Small intestine (tissue), 7 donors: ENCODE results near the gene RTF1. TPM values are rescaled to one million over a fixed set of nuclear protein-coding genes. Genes with fewer than 3 reads are reported as not detected.

Experiments used
- DNase-seq, 2 donors: peaks; one replicate each; pipeline versions ENCODE4 v3.0.0 to v3.0.0-alpha.2; 2013
- FAIRE-seq: peaks from 2 replicates; lab custom pipeline; 2012; peaks lifted over from hg19 to GRCh38; lab: Jason Lieb, UNC
- H3K27ac ChIP-seq, 3 donors: one replicate each; pipeline ENCODE4 v1.5.1; 2013; ENCODE audit warnings: low read length in 2 of 3, mild to moderate bottlenecking in 2 of 3, control low read depth in 1 of 3, inconsistent platforms in 1 of 3, low read depth in 1 of 3, moderate library complexity in 1 of 3
- H3K27me3 ChIP-seq, 3 donors: one replicate each; pipeline ENCODE4 v1.6.1; 2013; ENCODE audit warnings: low read length in 3 of 3, inconsistent platforms in 1 of 3; ENCODE audit not compliant: control insufficient read depth in 3 of 3, insufficient read depth in 3 of 3
- H3K36me3 ChIP-seq, 3 donors: one replicate each; pipeline ENCODE4 v1.6.1; 2013; ENCODE audit warnings: low read length in 3 of 3, inconsistent platforms in 1 of 3, low read depth in 1 of 3, mild to moderate bottlenecking in 1 of 3, moderate library complexity in 1 of 3; ENCODE audit not compliant: control insufficient read depth in 3 of 3, insufficient read depth in 2 of 3
- H3K4me1 ChIP-seq, 3 donors: one replicate each; pipeline ENCODE4 v1.6.1; 2013; ENCODE audit warnings: low read length in 2 of 3, inconsistent platforms in 1 of 3, low read depth in 1 of 3, mild to moderate bottlenecking in 1 of 3, moderate library complexity in 1 of 3; ENCODE audit not compliant: control insufficient read depth in 3 of 3, insufficient read depth in 2 of 3
- H3K4me3 ChIP-seq, 3 donors: one replicate each; pipeline ENCODE4 v1.5.1; 2013; ENCODE audit warnings: low read length in 3 of 3, control low read depth in 1 of 3, inconsistent platforms in 1 of 3, low read depth in 1 of 3, mild to moderate bottlenecking in 1 of 3, moderate library complexity in 1 of 3
- H3K9me3 ChIP-seq, 2 donors: one replicate each; pipeline ENCODE4 v1.6.1; 2013; ENCODE audit warnings: low read depth in 1 of 2, low read length in 1 of 2; ENCODE audit not compliant: control insufficient read depth in 2 of 2, insufficient read depth in 1 of 2
- WGBS, 3 donors: extraction: QIAGEN DNeasy Blood & Tissue Kit; methylation state at CpG; one replicate each; pipeline ENCODE4 v1.1.7; 2013; 5-methylcytosine and 5-hydroxymethylcytosine counted together
- polyA plus RNA-seq, 4 donors: library from polyadenylated mRNA; stranded (reverse) in 3 of 4; unstranded in 1 of 4; fragments of 200-250 nt in 3 of 4; fragments of 120-200 nt in 1 of 4; gene quantifications; one replicate each; pipeline versions ENCODE4 v1.2.1 to v1.2.3, GENCODE V29; 2013
- donor health status: healthy with polysubstance abuse.
- donor health status: control.
- donor health status: control.
- donor health status: Bipolar disorder and iron deficiency.
- donor health status: healthy.

Gene RTF1
- polyA plus RNA-seq, 4 donors, result 18.0 to 38.4 (median 25.0) TPM

DNA sequence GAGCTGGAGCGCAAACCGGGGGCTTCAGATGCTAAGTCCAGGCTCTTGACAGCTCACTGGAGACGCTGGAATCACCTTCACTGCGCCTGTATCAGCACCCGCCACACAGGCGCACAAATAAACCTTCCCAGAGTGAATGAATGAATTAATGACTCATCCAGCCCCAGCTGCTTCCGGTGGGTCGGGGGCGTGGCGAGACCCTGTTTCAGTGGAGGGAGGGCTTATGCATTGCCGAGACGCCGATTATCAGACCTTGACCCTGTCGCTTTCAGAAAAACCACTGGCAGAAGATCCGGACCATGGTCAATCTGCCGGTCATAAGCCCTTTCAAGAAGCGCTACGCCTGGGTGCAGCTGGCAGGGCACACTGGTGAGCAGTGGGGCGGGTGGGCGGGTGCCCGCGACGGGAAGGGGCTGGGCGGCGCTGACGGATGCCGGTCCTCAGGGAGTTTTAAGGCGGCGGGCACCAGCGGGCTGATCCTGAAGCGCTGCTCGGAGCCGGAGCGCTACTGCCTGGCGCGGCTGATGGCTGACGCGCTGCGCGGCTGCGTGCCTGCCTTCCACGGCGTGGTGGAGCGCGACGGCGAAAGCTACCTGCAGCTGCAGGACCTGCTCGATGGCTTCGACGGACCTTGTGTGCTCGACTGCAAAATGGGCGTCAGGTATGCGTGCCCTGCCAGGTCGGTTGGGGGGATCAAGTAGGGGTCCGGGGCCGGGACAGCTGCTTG, 84.5 kb downstream of the RTF1 start:
- Histone ChIP-seq H3K4me1 (peaks cover 0 to 13% (median 3%) of the 10 kb centered on the region in 3 donors), H3K27ac (no peak overlapping the region), H3K36me3 (peaks cover 2 to 80% (median 2%) of the 10 kb centered on the region in 3 donors), H3K9me3 (no peaks in the 10 kb centered on the region), H3K27me3 (peaks cover 0 to 27% (median 8%) of the 10 kb centered on the region in 3 donors), H3K4me3 (no peak overlapping the region)
- 38 to 80% (median 67%) methylated on average over 56 of the region's 56 CpGs for WGBS, 3 donors
- FAIRE-seq (no peak), DNase-seq (no peak)

DNA sequence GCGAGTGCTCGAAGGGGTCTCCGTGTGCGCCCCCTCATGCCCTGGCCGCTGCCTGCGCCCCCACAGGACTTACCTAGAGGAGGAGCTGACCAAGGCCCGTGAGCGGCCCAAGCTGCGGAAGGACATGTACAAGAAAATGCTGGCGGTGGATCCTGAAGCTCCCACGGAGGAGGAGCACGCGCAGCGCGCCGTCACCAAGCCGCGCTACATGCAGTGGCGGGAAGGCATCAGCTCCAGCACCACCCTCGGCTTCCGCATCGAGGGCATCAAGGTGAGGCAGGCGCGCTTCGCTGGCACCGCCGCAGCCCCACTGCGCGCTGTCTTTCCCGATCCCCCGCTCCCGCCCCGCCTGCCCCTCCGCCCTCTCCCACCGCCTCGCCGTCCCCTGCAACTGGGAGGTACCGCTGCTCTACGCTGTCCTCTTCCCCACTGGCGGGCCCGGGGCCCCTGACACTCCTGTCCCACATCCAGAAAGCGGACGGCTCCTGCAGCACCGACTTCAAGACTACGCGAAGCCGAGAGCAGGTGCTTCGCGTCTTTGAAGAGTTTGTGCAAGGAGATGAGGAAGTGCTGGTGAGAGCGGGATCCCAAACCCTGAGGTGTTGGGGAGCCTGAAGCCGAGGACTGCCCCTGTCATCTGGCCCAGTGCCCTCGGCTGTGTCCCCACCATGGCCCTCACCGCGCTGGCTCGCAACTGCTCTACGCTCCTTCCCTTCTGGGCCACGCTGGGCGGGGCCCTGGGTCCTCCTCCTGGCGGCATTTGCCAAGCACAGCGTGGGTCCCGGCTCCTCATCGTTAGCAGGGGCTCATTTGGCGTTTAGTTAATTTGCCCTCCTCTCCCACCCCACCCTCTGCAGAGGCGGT, 85.3 kb downstream of the RTF1 start:
- Histone ChIP-seq H3K4me1 (peaks cover 0 to 5% (median 2%) of the 10 kb centered on the region in 3 donors), H3K27me3 (peaks cover 0 to 27% (median 5%) of the 10 kb centered on the region in 3 donors), H3K36me3 (peaks cover 2 to 76% (median 2%) of the 10 kb centered on the region in 3 donors), H3K9me3 (no peaks in the 10 kb centered on the region), H3K27ac (no peak overlapping the region), H3K4me3 (peak overlapping the region in 1 of 3 donors; percentile 34)
- DNase-seq, result no peak
- no peak for FAIRE-seq
- 33 to 83% (median 54%) methylated on average over 54 to 64 of the region's 64 CpGs for WGBS, 3 donors

DNA sequence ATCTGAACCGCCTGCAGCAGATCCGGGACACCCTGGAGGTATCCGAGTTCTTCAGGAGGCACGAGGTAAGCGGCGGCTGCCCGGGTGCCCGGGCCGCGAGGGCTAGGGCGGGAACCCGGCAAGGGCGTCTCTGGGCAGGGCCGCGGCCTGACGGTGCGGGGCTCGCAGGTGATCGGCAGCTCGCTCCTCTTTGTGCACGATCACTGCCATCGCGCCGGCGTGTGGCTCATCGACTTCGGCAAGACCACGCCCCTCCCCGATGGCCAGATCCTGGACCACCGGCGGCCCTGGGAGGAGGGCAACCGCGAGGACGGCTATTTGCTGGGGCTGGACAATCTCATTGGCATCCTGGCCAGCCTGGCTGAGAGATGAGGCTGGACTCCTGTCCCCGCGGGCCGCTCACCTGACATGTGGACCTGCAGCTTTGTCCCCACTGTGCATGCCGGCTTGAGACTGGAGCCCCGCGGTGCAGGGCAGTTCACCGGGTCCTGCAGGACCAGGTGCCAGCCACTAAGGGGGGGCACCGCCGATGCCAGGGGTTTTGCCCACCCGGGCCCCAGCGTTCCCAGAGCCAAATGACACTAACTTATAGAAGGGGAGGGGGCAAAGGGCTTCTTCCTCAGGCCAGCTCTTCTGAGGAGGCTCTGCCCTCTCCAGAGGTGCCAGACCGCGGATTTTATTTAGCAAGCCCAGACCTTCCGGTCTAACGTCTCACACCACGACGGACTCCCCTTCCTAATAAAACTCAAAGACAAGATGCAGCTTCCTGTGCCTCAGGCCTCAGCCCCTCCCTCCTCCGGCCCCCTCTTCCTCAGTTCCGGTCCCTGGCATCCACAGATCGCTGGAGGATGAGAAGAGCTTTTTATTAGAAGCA, 86.1 kb downstream of the RTF1 start:
- WGBS, 3 donors, result 37 to 74% (median 48%) methylated on average over 54 of the region's 54 CpGs
- DNase-seq (no peak), FAIRE-seq (no peak)
- H3K9me3 ChIP-seq, result no peaks in the 10 kb centered on the region
- H3K4me3 ChIP-seq, result peak overlapping the region in 1 of 3 donors; percentile 34
- peaks cover 0 to 5% (median 0%) of the 10 kb centered on the region in 3 donors for H3K4me1 ChIP-seq
- peaks cover 0 to 27% (median 5%) of the 10 kb centered on the region in 3 donors for H3K27me3 ChIP-seq
- H3K27ac ChIP-seq, result no peak overlapping the region
- H3K36me3 ChIP-seq, result peaks cover 2 to 76% (median 2%) of the 10 kb centered on the region in 3 donors

DNA sequence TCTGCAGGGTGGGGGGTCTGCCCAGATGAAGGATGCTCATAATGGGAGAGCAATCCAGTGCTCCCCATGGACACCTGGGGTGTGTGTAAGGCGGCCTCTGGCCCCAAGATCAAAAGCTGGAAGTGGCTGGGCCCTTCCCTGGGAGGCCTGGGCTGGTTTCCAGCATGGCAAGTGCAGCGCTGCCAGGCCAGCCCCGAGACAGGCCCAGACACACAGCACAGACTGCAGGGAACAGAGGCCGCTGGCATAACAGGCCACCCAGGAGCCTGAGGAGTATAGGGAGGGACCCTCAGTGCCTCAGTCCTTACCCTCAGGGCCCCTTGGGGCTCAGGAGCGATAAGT, 86.7 kb downstream of the RTF1 start:
- Histone ChIP-seq H3K27ac (no peak overlapping the region), H3K4me3 (no peak overlapping the region), H3K4me1 (peaks cover 0 to 5% (median 0%) of the 10 kb centered on the region in 3 donors), H3K36me3 (peaks cover 2 to 72% (median 2%) of the 10 kb centered on the region in 3 donors), H3K9me3 (no peaks in the 10 kb centered on the region), H3K27me3 (peaks cover 0 to 27% (median 5%) of the 10 kb centered on the region in 3 donors)
- WGBS, 3 donors, result 36 to 72% (median 40%) methylated on average over 5 of the region's 5 CpGs
- DNase-seq (no peak), FAIRE-seq (no peak)

DNA sequence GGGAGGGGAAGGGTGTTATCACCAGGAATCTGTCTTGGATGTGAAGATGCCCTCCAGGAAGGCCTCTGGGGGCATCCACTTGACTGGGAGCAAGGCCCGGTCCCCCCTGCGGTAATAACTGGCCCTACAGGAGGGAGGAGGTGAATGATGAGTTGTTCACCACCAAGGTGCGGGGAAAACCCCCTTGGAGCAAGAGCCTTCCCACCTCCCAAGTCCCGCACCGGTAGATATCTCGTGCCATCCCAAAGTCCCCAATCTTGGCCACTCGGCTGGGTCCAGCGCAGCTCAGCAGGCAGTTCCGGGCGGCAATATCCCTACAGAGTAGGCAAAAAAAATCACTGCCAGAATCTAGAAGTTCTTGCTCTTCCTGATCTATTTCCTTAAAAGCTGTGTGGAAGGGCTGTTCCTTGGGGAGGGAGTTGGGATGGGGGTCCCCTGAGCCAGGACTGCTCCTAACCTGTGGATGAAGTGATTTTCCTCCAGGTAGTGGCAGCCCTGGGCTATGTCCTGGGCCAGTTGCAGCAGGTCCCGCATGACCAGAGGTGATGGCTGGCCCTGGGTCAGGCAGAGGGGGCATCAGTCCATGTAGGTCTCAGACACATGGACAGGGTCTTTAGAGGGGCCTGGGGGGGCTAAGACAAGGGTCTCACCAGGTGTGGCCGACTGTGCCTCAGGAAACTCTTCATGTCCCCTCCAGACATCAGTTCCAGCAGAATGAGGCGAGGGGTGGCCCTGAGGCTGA, 88.0 kb downstream of the RTF1 start:
- Histone ChIP-seq H3K4me1 (peaks cover 0 to 5% (median 0%) of the 10 kb centered on the region in 3 donors), H3K9me3 (no peaks in the 10 kb centered on the region)

DNA sequence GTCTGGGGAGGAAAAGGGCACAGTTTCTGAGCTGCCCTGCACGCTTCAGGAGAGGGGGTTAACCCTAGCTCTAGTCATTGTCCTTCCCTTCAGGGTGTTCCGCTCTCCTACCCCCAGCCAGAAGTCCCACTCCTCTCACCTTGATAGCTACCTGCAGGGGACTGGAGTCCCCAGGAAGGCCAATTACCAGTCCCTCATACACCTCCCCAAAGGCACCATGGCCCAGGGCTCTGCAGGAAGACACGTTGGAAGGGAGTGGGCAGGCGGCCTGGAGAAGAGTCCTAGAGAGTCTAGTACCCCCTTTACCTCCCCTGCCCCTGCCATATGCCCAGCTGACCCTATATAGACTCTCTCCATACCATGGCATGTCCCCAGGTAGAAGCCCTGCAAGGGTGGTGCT, 88.9 kb downstream of the RTF1 start:
- FAIRE-seq (no peak), DNase-seq (no peak)
- H3K4me1 ChIP-seq, result peaks cover 0 to 5% (median 0%) of the 10 kb centered on the region in 3 donors
- H3K9me3 ChIP-seq, result no peaks in the 10 kb centered on the region
- H3K36me3 ChIP-seq, result peaks cover 2 to 62% (median 2%) of the 10 kb centered on the region in 3 donors
- no peak overlapping the region for H3K4me3 ChIP-seq
- peaks cover 0 to 27% (median 4%) of the 10 kb centered on the region in 3 donors for H3K27me3 ChIP-seq
- no peak overlapping the region for H3K27ac ChIP-seq
- 90 to 95% (median 90%) methylated on average over 4 of the region's 4 CpGs for WGBS, 3 donors

More for the DNA sequence above, 88.0 kb downstream of the RTF1 start:
- H3K27ac ChIP-seq, result no peak overlapping the region
- DNase-seq, result no peak
- WGBS, 3 donors, result 92 to 95% (median 95%) methylated on average over 12 to 13 of the region's 13 CpGs
- no peak for FAIRE-seq
- H3K36me3 ChIP-seq, result peaks cover 2 to 66% (median 2%) of the 10 kb centered on the region in 3 donors
- peaks cover 0 to 22% (median 4%) of the 10 kb centered on the region in 3 donors for H3K27me3 ChIP-seq
- no peak overlapping the region for H3K4me3 ChIP-seq

DNA sequence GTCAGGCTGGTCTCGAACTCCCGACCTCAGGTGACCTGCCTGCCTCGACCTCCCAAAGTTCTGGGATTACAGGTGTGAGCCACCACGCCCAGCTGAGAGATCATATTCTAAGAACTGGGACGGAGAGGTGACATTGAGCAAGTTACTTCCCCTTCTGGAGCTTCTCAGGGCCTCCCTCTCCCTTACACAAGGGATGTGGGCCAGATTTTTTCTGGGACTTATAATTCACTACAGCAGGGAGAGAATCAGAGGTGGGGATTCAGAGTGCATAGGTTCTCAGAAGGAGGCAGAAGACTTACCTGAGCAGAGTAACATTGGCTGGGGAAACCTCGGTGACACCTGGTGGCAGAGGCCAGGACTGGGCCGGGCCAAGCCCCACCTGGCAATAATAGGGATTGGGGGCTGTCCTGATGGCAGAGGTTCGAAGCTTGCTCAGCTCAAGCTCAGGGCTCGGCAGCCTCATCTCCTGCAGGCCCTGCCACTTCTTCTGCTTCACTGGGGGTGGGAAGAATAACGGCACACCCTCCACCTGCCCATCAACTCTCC, 90.0 kb downstream of the RTF1 start:
- Histone ChIP-seq H3K27ac (peak overlapping the region in 1 of 3 donors; percentile 86), H3K36me3 (peaks cover 2 to 53% (median 2%) of the 10 kb centered on the region in 3 donors), H3K4me3 (no peak overlapping the region), H3K9me3 (no peaks in the 10 kb centered on the region), H3K27me3 (peaks cover 0 to 21% (median 0%) of the 10 kb centered on the region in 3 donors), H3K4me1 (peaks cover 0 to 5% (median under 1%) of the 10 kb centered on the region in 3 donors)
- 53 to 69% (median 59%) methylated on average over 10 of the region's 10 CpGs for WGBS, 3 donors
- DNase-seq (peak in 1 of 2 donors; percentile 32), FAIRE-seq (no peak)
